ENCODE data around the gene DDX25. TPM values are rescaled to one million over a fixed set of nuclear protein-coding genes. Genes with fewer than 3 reads are reported as not detected.
A peak's percentile ranks its signal among the peaks of the same experiment; 100 is the strongest.

Gene DDX25
- total and polyA plus RNA-seq, 2 donors, result 0.80 to 1.1 TPM

- DNase-seq (ENCODE audit: low read depth in 6 of 9, low spot score in 9 of 9), result peak; percentile 4 to 64 (median 22)
- H3K36me3 ChIP-seq (ENCODE audit: control insufficient read depth in 2 of 2, insufficient read depth in 2 of 2, low read length in 1 of 2), result no peaks in the 10 kb centered on the region
- H3K4me1 ChIP-seq (ENCODE audit: control insufficient read depth in 2 of 2, insufficient read depth in 2 of 2, low read length in 2 of 2), result no peaks in the 10 kb centered on the region
- peaks cover 0 to 5% of the 10 kb centered on the region in 2 donors for H3K9me3 ChIP-seq (ENCODE audit: control insufficient read depth in 2 of 2, insufficient read depth in 1 of 2, low read length in 1 of 2)
- peaks cover 3 to 6% of the 10 kb centered on the region in 2 donors for H3K27me3 ChIP-seq (ENCODE audit: control insufficient read depth in 2 of 2, insufficient read depth in 1 of 2, low read length in 1 of 2)
- no peak overlapping the region for H3K27ac ChIP-seq (ENCODE audit: low read depth in 1 of 2, low read length in 1 of 2)
- WGBS, result 19% methylated on average over 8 of the region's 8 CpGs
- H3K4me3 ChIP-seq (ENCODE audit: low read length in 2 of 2), result no peak overlapping the region
These were observed 29.7 kb upstream of the DDX25 start for GRCh38 chr11:125874556-125875124.

- H3K9me3 ChIP-seq (ENCODE audit: control insufficient read depth in 2 of 2, insufficient read depth in 1 of 2, low read length in 1 of 2), result no peaks in the 10 kb centered on the region
- no peaks in the 10 kb centered on the region for H3K36me3 ChIP-seq (ENCODE audit: control insufficient read depth in 2 of 2, insufficient read depth in 2 of 2, low read length in 1 of 2)
- 93% methylated on average over 1 of the region's 1 CpG for WGBS
- no peak overlapping the region for H3K27ac ChIP-seq (ENCODE audit: low read depth in 1 of 2, low read length in 1 of 2)
- no peaks in the 10 kb centered on the region for H3K4me1 ChIP-seq (ENCODE audit: control insufficient read depth in 2 of 2, insufficient read depth in 2 of 2, low read length in 2 of 2)
- H3K27me3 ChIP-seq (ENCODE audit: control insufficient read depth in 2 of 2, insufficient read depth in 1 of 2, low read length in 1 of 2), result peaks cover 3 to 6% of the 10 kb centered on the region in 2 donors
- H3K4me3 ChIP-seq (ENCODE audit: low read length in 2 of 2), result no peak overlapping the region
- DNase-seq (ENCODE audit: low read depth in 6 of 9, low spot score in 9 of 9), result no peak
These were observed 23.0 kb upstream of the DDX25 start for GRCh38 chr11:125881291-125881690.

DNA sequence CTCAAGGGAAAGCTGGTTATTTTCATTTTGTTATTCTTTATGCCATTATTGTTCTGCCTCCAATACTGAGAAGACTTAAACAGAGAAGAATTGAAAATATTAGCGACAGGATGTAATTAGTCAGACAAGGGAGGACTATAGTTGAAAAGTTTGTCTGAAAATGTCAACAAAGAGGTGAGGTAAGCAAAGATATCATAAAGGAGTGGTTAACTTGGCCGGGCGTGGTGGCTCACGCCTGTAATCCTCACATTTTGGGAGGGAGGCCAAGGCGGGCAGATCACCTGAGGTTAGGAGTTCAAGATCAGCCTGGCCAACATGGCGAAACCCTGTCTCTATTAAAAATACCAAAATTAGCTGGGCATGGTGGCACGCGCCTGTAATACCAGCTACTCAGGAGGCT, 20.9 kb upstream of the DDX25 start:
- H3K36me3 ChIP-seq (ENCODE audit: control insufficient read depth in 2 of 2, insufficient read depth in 2 of 2, low read length in 1 of 2), result no peaks in the 10 kb centered on the region
- DNase-seq (ENCODE audit: low read depth in 6 of 9, low spot score in 9 of 9), result no peak
- no peak overlapping the region for H3K27ac ChIP-seq (ENCODE audit: low read depth in 1 of 2, low read length in 1 of 2)
- H3K4me1 ChIP-seq (ENCODE audit: control insufficient read depth in 2 of 2, insufficient read depth in 2 of 2, low read length in 2 of 2), result peaks cover 0 to 12% of the 10 kb centered on the region in 2 donors
- H3K9me3 ChIP-seq (ENCODE audit: control insufficient read depth in 2 of 2, insufficient read depth in 1 of 2, low read length in 1 of 2), result no peaks in the 10 kb centered on the region
- H3K4me3 ChIP-seq (ENCODE audit: low read length in 2 of 2), result no peak overlapping the region
- peaks cover 3 to 15% of the 10 kb centered on the region in 2 donors for H3K27me3 ChIP-seq (ENCODE audit: control insufficient read depth in 2 of 2, insufficient read depth in 1 of 2, low read length in 1 of 2)
- 90% methylated on average over 8 of the region's 8 CpGs for WGBS

GRCh38 chr11:125886997-125887372, 17.3 kb upstream of the DDX25 start:
- DNase-seq (ENCODE audit: low read depth in 6 of 9, low spot score in 9 of 9), result peak in 6 of 9 donors; percentile 8 to 64 (median 25)
- WGBS, result 21% methylated on average over 24 of the region's 24 CpGs
- Histone ChIP-seq H3K4me1 (ENCODE audit: control insufficient read depth in 2 of 2, insufficient read depth in 2 of 2, low read length in 2 of 2) (peaks cover 0 to 13% of the 10 kb centered on the region in 2 donors), H3K36me3 (ENCODE audit: control insufficient read depth in 2 of 2, insufficient read depth in 2 of 2, low read length in 1 of 2) (no peaks in the 10 kb centered on the region), H3K27me3 (ENCODE audit: control insufficient read depth in 2 of 2, insufficient read depth in 1 of 2, low read length in 1 of 2) (peaks cover 0 to 8% of the 10 kb centered on the region in 2 donors), H3K9me3 (ENCODE audit: control insufficient read depth in 2 of 2, insufficient read depth in 1 of 2, low read length in 1 of 2) (no peaks in the 10 kb centered on the region), H3K4me3 (ENCODE audit: low read length in 2 of 2) (peak overlapping the region; percentile 76 to 83), H3K27ac (ENCODE audit: low read depth in 1 of 2, low read length in 1 of 2) (peak overlapping the region; percentile 59 to 66)

DNA sequence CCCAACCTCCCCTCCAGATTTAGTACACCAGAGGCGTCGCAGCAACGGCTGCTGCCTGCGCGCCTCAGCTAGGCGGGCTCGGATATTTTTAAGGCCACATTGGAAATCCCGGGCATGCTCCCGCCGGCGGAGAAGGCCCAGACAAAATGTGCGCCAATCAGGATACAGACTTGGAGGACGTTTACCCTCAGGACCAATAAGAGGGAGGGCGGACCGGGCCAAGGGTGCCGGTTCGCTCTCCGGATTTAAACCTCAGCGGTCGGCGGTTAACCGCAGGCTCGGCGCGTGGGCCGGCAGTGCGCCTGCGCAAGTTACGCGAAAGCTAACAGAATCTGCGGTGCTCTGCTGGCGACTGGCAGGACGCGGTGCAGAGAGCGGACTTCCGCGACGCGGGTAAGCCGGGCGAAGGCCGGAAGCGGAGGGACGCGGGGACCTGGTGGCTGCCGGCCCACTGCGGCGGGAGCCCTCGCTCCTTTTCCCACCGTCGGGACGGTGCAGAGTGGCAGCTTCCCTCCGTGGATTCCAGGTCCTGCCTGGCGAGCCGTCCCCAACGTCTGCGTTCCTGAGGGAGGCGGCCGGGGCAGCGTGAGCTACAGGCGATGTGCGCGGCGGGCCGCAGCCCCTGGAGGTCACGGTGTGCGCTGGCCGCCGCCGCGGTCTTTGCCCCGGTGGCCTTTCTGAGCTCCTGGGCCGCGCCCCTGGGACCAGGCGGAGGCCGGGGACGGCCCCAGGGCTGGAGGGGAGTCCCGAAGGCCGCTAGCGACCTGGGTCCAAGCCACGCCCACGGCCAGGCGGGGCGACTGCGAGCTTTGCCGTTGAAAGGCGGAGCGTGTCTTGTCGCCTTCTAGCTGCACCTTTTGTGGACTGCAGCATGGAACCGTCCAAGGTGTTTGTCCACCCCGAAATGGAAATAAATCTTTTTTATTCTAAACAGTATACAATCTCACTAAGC, 16.7 kb upstream of the DDX25 start, which contains the start of gene HYLS1:
HYLS1 (plus strand) TSS at position 296 of the 952 bp plus-strand sequence. CDS start 11,701 bp downstream, outside the sequence.
- Histone ChIP-seq H3K4me1 (ENCODE audit: control insufficient read depth in 2 of 2, insufficient read depth in 2 of 2, low read length in 2 of 2) (peaks cover 0 to 13% of the 10 kb centered on the region in 2 donors), H3K9me3 (ENCODE audit: control insufficient read depth in 2 of 2, insufficient read depth in 1 of 2, low read length in 1 of 2) (no peaks in the 10 kb centered on the region), H3K27me3 (ENCODE audit: control insufficient read depth in 2 of 2, insufficient read depth in 1 of 2, low read length in 1 of 2) (peaks cover 0 to 8% of the 10 kb centered on the region in 2 donors), H3K36me3 (ENCODE audit: control insufficient read depth in 2 of 2, insufficient read depth in 2 of 2, low read length in 1 of 2) (peaks cover 0 to 3% of the 10 kb centered on the region in 2 donors), H3K27ac (ENCODE audit: low read depth in 1 of 2, low read length in 1 of 2) (peak within 1 kb of the TSS; percentile 77 to 87), H3K4me3 (ENCODE audit: low read length in 2 of 2) (peak within 1 kb of the TSS; percentile 76 to 83)
- DNase-seq (ENCODE audit: low read depth in 6 of 9, low spot score in 9 of 9), result peak; percentile 69 to 93 (median 80)
- WGBS, result under 1% methylated on average over 91 of the region's 91 CpGs

DNA sequence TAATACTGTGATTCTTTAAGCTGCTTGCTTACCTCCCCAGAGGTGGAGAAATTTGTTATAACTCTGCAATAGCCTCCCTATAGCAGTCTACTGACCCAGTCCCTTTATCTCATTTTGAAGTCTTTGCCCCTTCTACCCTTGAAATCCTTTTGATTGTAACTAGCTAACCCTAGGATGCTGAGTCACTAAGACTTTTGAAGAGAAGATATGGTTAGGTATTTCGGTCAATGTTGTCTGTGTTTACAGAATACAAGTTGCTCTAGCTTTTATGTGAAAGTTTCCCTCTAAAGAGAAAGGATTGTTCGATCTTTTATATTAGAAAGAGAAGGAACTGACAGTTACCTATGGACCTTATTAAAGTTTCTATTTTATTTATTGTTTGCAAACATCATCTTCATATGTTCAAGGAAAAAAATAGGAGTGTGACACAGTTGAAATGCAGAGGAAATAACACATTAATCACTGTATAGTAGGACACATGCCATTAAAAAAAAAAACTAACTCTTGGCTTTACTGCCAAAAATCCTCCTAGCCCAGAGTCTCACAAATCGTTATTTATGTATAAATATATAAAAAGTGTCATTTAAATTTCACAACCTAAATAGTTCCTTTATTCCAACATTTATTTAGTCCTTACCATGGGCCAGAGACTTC, 13.7 kb upstream of the DDX25 start:
- no peak for DNase-seq (ENCODE audit: low read depth in 6 of 9, low spot score in 9 of 9)
- Histone ChIP-seq H3K4me1 (ENCODE audit: control insufficient read depth in 2 of 2, insufficient read depth in 2 of 2, low read length in 2 of 2) (peaks cover 0 to 13% of the 10 kb centered on the region in 2 donors), H3K4me3 (ENCODE audit: low read length in 2 of 2) (no peak overlapping the region), H3K27me3 (ENCODE audit: control insufficient read depth in 2 of 2, insufficient read depth in 1 of 2, low read length in 1 of 2) (peaks cover 0 to 8% of the 10 kb centered on the region in 2 donors), H3K36me3 (ENCODE audit: control insufficient read depth in 2 of 2, insufficient read depth in 2 of 2, low read length in 1 of 2) (peaks cover 11 to 25% of the 10 kb centered on the region in 2 donors), H3K27ac (ENCODE audit: low read depth in 1 of 2, low read length in 1 of 2) (no peak overlapping the region), H3K9me3 (ENCODE audit: control insufficient read depth in 2 of 2, insufficient read depth in 1 of 2, low read length in 1 of 2) (no peaks in the 10 kb centered on the region)
- WGBS, result 94% methylated on average over 3 of the region's 3 CpGs

DNA sequence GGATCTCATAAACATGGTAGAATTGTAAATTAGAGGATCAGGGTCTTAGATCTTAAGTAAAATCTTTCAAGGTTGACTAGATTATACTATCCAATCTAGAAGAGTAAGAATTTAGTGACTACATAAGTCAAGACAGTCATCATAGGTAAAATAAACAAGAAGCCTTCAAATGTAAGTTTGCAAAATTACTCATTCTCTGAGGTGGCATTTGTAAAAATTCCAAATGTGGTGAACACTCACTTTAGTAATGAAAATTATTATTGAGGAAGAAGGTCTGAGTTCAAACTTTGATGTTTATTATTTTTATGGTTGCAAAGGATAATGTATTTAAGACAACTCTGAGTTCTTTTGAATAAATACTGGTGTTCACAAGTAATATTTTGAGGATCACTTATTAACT, 12.2 kb upstream of the DDX25 start:
- peaks cover 0 to 5% of the 10 kb centered on the region in 2 donors for H3K27me3 ChIP-seq (ENCODE audit: control insufficient read depth in 2 of 2, insufficient read depth in 1 of 2, low read length in 1 of 2)
- no peak overlapping the region for H3K4me3 ChIP-seq (ENCODE audit: low read length in 2 of 2)
- H3K27ac ChIP-seq (ENCODE audit: low read depth in 1 of 2, low read length in 1 of 2), result no peak overlapping the region
- H3K36me3 ChIP-seq (ENCODE audit: control insufficient read depth in 2 of 2, insufficient read depth in 2 of 2, low read length in 1 of 2), result peaks cover 12 to 30% of the 10 kb centered on the region in 2 donors
- H3K9me3 ChIP-seq (ENCODE audit: control insufficient read depth in 2 of 2, insufficient read depth in 1 of 2, low read length in 1 of 2), result no peaks in the 10 kb centered on the region
- H3K4me1 ChIP-seq (ENCODE audit: control insufficient read depth in 2 of 2, insufficient read depth in 2 of 2, low read length in 2 of 2), result peaks cover 0 to 9% of the 10 kb centered on the region in 2 donors
- no peak for DNase-seq (ENCODE audit: low read depth in 6 of 9, low spot score in 9 of 9)

GRCh38 chr11:125892994-125893393, 11.3 kb upstream of the DDX25 start:
- Histone ChIP-seq H3K36me3 (ENCODE audit: control insufficient read depth in 2 of 2, insufficient read depth in 2 of 2, low read length in 1 of 2) (peaks cover 12 to 33% of the 10 kb centered on the region in 2 donors), H3K4me3 (ENCODE audit: low read length in 2 of 2) (no peak overlapping the region), H3K4me1 (ENCODE audit: control insufficient read depth in 2 of 2, insufficient read depth in 2 of 2, low read length in 2 of 2) (peaks cover 0 to 3% of the 10 kb centered on the region in 2 donors), H3K27me3 (ENCODE audit: control insufficient read depth in 2 of 2, insufficient read depth in 1 of 2, low read length in 1 of 2) (no peaks in the 10 kb centered on the region), H3K27ac (ENCODE audit: low read depth in 1 of 2, low read length in 1 of 2) (no peak overlapping the region), H3K9me3 (ENCODE audit: control insufficient read depth in 2 of 2, insufficient read depth in 1 of 2, low read length in 1 of 2) (no peaks in the 10 kb centered on the region)
- no peak for DNase-seq (ENCODE audit: low read depth in 6 of 9, low spot score in 9 of 9)

Measured in thymus (tissue), 11 donors.